Stimulated activated naive CD4-positive, alpha-beta T cell treated with Interleukin-2 at 50 U/mL for 16 hours (primary cell): ENCODE results near the gene SPNS2.
A peak's percentile ranks its signal among the peaks of the same experiment; 100 is the strongest.
"Not testable (repeated sequence)": the region's sequence is repeated elsewhere in the genome, so short reads cannot be mapped to it uniquely, and the experiment has no call there.

ENCODE experiments used
- DNase-seq: peaks from one replicate; lab custom pipeline; 2025; lab: John Stamatoyannopoulos, UW

SPNS2 gene

DNA sequence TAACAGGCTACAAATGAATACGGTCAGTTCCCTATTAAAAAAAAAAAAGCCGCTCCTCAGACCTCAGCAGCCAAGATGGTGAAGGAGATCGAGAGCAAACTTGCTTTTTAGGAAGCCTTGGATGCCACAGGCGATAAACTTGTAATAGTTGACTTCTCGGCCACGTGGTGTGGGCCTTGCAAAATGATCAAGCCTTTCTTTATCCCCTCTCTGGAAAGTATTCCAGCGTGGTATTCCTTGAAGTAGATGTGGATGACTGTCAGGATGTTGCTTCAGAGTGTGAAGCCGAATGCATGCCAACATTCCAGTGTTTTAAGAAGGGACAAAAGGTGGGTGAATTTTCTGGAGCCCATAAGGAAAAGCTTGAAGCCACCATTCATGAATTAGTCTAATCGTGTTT is 73.5 kb downstream of the SPNS2 start:
- DNase-seq: no peak

DNA sequence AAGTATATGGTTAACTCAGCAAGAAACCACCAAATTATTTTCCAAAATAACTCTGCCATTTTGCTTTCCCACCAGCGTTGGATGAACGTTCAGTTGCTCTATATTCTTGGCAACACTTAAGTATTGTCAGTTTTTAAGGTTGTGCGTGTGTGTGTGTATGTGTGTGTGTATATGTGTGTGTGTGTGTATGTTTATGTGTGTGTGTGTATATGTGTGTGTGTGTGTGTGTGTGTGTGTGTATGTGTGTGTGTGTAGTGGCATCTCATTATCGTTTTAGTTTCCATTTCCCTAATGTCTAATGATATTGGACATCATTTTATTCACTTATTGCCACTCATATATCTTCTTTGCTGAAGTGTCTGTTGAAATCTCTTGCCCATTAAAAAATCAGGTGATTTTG is 74.4 kb downstream of the SPNS2 start:
- DNase-seq: no peak

GRCh38 chr17:4573669-4574068 is 75.0 kb downstream of the SPNS2 start:
- peak; percentile 80 for DNase-seq

DNA sequence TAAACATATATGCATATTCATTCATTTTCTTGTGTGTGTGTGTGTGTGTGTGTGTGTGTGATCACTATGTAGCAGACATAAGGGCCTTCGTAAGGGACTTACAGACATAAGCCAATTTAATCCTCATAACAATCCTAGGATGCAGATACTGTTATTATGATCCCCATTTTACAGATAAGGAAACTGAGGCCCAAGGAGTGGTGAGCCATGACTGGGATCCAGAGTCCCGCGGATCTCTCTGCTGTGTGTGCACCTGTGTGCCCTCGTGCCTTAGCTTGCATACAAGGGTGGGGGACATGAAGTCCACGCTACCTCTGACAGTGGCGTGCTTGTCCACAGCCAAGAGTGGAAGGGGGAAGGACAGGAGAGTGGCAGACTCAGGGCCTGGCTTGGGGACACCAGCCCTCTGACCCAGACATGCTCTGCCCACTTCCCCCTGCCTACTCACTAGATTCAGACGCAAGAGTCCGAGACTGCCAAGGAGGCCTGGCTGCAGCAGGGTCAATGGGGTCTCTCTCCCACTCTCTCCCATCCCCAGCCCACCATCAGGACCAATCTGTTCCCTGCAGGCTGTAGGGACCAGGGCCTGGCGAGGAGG is 75.9 kb downstream of the SPNS2 start:
- DNase-seq: no peak

DNA sequence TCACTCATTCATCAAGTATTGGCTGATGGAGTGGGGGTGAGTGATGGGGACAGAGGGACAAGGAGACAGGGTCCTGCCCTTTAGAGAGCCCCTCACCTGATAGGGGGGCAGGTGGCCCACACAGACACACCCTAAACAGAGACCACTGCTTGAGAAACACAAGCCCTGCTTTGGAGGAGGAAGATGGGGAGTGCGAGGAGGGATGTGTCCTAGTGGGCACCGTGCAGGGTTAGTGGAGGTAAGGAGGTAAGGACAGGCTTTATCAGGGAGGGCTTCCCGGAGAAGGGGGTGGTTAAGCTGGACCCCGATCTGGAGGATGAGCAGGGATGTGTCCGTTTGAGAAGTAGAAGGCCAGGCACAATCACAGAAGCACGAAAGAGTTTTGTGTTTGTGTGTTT is 77.5 kb downstream of the SPNS2 start:
- DNase-seq: no peak

- DNase-seq: no peak
Observed at GRCh38 chr17:4576729-4577322, 78.1 kb downstream of the SPNS2 start.

- DNase-seq: no peak
Observed at GRCh38 chr17:4577386-4577993, 78.8 kb downstream of the SPNS2 start.

DNA sequence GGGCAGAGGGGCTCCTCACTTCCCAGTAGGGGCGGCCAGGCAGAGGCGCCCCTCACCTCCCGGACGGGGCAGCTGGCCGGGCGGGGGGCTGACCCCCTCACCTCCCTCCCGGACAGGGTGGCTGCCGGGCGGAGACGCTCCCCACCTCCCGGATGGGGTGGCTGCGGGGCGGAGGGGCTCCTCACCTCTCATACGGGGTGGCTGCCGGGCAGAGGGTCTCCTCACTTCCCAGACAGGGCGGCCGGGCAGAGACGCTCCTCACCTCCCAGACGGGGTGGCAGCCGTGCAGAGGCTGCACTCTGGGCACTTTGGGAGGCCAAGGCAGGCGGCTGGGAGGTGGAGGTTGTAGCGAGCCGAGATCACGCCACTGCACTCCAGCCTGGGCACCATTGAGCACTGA is 79.7 kb downstream of the SPNS2 start:
- DNase-seq: not testable (repeated sequence)

DNA sequence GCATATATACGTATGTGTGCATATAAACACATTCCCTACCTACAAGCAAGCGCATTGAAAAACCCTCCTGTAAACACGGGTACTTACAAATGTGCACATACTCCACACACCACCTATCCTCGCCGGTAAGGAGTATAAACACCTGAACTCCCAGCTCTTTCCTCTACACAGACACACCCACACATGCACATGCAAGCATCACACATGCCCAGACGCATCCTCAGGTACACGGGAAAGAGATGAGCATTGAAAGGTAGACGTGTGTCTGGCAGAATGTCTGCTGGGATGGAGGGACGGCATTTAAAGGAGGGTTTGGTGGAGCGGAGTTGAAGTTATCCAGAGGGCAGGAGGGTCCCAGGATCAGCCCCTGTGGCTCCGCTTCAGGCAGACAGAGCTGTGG is 81.0 kb downstream of the SPNS2 start:
- DNase-seq: no peak

DNA sequence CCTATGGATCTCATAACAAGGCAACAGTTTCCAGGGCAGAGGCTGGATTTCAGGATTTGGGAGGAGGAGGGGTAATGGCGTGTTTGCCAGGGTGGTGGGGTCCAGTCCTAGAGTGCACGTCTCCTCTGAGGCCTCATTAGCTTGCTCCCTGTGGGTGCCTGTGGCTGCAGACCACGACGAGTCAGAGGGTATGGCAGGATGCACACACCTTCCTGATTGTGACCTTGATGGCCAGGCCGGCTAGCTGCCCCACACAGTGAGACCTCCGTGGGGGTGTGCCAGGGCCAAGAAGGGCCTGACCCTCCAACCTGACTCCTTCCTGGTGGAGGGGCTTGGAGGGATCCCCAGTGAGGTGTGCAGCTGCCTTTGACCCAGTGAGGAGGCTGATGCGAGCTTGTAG is 81.6 kb downstream of the SPNS2 start:
- DNase-seq: no peak

DNA sequence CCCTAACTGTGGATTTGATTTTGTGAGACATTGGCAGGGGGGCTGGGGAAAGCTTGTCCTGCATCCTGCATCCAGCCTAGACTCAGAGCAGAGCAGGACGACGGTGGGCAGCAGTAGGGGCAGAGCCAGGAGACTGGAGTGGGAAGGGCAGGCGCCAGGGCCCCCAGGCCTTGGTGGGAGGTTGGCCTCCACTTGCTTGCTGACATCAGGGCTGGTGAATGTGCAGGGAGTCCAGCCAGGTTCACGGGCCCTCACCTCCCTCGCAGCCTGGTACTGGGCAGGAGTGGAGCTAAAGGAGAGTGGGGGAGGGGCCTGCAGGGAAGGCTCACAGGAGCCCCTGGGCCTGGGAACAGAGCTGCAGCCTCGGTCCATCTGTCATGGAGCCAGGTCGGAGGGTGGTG is 83.4 kb downstream of the SPNS2 start:
- no peak for DNase-seq

GRCh38 chr17:4582691-4583090 is 84.0 kb downstream of the SPNS2 start:
- no peak for DNase-seq

DNA sequence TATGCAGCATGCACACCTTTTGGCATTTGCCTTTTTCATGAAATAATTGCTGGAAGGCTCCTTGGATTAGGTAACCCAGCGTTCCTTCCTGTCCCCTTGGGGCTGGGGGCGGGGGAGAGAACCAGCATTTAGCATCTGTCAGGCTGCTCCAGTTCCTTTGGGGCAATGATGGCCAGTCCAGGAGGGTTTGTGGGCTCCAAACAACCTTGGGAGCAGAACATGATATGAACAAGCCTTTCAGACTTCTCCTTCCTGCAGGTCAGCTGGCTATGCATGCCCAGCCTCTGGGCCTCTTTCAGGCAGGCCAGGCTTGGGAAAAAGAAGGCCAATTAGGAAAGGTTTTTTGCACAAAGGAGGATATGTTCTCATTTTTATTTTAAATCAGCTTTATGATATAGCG is 84.5 kb downstream of the SPNS2 start:
- DNase-seq: no peak

DNA sequence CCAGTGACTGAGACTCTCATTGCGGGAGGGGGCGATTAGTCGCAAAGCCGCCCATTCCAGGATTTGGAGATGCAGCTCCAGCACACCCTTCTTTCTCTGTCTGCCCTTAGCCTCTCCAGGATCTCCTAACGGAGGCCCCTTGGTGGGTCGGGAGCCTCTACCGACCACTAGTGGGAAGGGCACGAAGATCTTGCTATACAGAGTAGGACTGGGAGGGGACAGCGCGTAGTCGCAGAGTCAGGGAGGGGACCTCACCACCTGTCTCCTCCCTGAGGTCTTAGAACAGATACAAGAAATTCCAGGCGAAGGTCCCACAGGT is 85.1 kb downstream of the SPNS2 start:
- no peak for DNase-seq

DNA sequence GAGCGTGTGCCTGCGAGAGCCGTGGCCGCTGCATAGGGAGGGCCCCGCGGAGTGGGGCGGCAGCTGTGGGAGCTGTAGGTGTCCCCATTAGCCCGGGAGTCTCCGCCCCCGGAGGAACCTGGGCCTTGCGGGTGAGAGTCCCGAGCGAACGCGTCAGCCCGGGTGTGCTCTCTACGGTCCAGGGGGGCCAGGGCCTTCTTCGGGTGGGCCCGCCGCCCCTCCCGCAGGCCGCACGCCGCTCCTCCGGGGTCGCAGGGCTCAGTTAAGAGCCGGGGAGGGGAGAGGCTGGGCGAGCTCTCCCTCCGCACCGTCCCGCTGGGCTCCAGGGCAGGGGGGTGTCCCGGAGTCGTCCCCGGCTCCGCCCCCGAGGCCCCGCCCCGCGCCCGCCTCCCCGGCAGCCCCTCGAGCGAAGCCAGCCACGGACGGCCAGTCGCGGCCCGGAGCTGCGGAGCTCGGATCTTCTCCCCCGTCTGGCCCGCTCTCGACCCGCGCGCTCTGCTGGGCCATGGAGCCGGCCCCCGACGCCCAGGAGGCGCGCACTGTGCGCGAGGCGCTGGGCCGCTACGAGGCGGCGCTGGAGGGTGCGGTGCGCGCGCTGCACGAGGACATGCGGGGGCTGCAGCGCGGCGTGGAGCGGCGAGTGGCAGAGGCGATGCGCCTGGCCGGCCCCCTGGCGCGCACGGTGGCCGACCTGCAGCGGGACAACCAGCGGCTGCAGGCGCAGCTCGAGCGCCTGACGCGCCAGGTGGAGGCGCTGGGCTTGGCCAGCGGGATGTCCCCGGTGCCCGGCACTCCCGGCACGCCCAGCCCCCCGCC is 85.6 kb downstream of the SPNS2 start, which contains the start of gene SMTNL2:
SMTNL2 (plus strand) TSS at position 429 of the 816 bp plus-strand sequence; CDS start at position 506, 77 bp downstream.
- DNase-seq: no peak

DNA sequence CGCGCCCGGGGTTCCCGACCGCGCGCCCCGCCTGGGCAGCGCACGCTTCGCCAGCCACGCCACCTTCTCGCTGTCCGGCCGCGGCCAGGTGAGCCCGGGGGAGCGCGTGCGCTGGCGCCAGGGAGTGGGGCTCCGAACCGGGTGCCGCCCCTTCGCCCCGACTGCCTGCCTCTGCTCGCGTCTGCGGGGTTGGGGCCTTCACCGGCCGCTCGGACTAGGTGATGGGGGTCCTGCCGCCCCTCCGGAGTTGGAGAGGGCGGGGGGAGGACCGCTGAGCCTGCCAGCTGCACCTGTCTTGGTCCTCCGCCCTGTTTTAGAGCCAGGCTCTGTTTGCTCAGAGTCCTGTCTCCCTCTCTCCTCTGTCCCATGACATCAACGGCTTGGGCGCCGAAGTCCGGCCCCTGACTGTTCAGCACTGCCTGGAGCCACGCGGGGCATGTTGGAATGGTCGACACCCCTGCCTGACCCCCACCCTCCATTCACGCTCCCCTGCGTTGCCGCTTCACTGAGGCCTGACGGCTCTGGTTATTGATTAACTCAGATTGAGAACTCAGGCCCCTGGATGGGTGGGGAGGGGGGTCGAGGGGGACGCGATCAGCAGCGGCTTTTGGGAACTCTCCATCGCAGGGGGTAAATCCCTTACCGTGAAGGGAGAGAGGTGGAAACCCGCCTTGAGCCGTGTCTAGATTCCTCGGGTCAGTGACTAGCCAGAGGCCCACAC is 86.4 kb downstream of the SPNS2 start:
- DNase-seq: no peak

DNA sequence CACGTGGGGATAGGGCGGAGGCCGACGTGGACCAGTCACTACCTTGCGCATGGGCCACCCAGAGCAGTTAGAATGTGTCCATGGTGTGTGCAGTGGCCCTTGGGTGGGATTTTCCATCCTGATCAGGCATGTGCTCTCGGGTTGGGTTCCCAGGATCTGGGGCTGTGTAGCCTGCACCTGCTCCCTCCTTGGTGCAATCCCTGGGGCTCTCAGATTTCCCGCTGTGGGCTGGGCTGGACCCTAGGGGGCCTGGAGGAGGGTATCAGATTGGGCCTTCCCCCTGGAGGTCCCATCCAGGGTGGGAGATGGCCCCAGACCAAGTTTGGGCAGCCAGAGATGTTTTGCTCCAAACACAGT is 86.9 kb downstream of the SPNS2 start:
- no peak for DNase-seq

DNA sequence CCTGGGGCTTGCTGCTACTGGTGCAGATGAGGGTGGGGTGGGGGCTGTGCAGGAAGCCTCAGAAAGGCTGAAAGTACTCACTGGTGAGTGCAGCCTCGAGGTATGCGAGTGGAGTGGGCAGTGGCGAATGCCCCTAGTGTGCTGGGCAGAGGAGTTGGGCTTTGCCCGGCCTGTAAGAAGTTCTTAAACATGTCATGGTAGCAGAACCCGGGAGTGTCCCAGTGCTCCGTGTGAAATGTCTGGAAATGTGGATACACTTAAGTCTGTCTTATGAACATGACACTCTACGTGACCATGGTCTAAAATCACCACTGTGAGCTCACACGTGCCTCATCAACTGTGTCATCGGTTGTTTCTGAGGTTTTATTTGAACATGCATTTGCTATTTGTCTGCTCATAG is 87.4 kb downstream of the SPNS2 start:
- no peak for DNase-seq

GRCh38 chr17:4587195-4587594 is 88.5 kb downstream of the SPNS2 start:
- DNase-seq: no peak

DNA sequence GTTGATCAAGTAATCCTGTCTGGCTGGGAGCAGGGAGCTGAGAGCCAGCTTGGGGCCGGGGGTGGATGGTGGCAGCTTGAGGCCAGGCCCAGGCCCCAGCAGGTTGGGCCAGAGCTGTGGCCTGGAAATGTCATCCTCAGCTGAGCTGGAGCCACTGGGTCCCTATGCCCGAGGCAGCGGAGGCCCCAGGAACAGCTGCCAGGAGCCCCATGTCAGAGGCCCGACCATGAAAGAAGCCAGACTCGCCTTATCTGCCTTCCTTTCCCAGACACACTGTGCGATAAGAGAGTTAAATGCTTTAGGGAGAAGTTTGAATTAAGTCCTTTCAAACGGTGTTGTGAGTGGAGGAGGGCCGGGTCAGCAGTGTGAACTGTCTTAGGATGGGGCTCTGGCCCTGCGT is 89.1 kb downstream of the SPNS2 start:
- DNase-seq: no peak

- no peak for DNase-seq
Observed at GRCh38 chr17:4588391-4588790, 89.7 kb downstream of the SPNS2 start.
